SH-SY5Y (cell line): ENCODE data around the gene ZNF565.

Experiments used
- GATA2 ChIP-seq: IDR thresholded peaks from 2 replicates; pipeline ENCODE4 v1.6.1; 2011; ENCODE audit warnings: mild to moderate bottlenecking, low read depth, low read length
- GATA3 ChIP-seq: IDR thresholded peaks from 2 replicates; pipeline ENCODE4 v1.6.1; 2011; ENCODE audit warnings: low read depth, mild to moderate bottlenecking, low read length, moderate library complexity

ZNF565 gene

DNA sequence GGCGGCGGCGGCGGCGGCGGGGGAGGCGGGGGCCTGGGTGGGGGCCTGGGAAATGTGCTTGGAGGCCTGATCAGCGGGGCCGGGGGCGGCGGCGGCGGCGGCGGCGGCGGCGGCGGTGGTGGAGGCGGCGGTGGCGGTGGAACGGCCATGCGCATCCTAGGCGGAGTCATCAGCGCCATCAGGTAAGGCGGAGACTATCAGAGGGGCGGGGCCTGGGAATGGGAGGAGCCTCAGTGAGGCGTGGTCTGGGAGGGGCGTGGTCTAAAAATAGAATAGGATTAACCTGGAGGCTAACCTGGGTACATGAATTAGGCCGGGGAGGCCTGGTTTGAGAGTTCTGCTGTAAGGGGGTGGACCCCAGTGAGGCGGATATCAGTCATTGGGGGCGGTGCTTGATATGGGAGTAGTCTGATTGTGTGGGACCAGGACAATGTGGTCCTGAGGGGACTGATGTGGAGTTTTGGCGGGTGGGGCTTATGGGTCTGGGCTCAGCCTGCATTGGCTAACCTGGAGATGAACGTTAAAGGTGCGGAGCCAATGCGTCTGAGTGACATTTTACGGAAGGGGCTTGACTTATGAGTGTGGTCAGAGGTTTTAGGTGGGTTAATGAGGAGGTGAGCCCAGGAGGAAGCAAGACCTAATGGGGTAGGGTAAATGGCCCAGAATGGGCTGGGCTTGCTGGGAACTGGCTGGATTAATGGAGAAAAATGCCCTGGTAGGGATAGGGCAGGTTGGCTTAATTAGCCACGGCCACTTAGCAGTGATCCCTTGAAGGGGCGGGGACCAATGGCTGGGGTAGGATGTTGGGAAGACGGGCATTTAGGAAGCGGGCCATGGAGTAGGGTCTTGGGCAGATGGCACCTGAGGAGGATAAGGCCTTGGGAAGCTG is 73.2 kb downstream of the ZNF565 start:
- TF ChIP-seq GATA2 (no peak), GATA3 (no peak)

DNA sequence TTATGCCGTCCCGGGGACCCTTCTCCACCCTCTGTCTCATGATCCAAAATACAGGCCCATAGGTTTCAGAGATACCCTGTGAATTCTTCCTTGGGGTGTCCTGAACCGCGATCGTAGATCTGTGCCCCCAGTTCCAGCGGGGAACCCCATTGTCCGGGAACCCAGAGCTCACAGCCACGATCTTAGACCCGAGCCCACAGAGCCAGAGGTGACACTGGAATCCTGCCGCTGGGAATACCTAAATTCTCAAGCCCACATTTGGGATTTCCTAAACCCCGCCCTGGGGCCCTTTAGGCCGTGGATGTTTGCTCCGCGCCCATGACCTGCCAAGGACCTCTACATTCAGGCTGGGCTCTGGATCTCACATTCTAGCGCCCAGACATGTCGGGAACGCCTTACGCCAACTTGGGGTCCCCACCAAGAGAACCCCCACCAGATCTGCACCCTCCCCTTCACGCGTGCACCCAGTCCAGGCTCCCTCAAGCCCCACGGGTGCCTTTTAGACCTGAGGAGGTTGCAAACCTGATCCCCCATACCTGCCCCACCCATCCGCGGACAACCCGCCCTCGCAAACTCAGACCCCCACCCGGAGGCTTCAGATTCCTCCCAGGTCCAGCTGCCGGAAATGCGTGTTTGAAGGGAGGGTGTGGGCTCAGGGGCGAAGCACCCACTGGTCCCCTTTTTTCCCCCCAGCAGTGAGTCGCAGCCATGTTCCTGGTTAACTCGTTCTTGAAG is 74.0 kb downstream of the ZNF565 start:
- TF ChIP-seq GATA3 (no peak), GATA2 (no peak)

DNA sequence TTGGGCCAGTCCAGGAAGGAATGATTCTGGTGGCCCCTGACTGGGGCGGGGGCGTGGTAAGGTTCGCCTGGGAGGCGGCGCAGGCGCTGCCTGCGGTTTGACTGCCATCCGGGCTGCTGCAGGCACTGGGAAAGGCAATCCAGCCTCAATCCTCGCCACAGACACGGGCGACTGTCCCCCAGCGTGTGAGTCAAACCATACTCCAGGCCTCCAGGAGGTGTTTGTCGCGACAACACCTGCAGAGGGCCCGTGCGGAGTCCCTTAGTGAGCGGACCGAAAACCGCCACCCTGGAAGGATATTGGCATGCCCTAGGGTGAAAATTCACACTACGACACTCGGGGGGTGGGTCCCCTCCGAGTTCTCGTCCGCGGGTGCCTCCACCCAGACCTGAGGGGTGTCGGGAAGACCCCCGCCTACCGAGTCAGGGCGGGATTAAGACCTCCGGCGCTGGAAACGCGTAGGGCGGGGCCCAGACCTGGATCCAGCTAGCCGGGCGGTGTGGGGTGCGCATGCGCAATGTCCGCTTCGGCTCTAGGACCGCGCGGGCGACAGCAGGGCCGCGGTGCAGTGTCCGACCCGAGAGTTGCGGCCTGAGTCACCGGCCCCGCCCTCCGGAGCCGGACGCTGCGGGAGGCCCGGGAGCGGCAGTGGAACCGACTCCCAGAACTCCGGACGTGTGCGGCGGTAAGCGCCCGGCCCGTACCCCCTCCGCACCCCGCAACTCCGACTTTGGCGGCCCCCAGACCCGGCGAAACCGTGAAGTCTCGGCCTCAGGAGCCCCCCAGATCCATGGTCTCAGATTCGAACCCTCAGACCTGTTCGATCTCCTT is 74.8 kb downstream of the ZNF565 start, which contains the start of gene CAPNS1:
Gene CAPNS1 (plus strand): TSS at position 594 of the 831 bp plus-strand sequence. CDS start 946 bp downstream, outside the sequence.
- TF ChIP-seq GATA2 (no peak; the same call in 1 of the 2 replicates), GATA3 (no peak)

DNA sequence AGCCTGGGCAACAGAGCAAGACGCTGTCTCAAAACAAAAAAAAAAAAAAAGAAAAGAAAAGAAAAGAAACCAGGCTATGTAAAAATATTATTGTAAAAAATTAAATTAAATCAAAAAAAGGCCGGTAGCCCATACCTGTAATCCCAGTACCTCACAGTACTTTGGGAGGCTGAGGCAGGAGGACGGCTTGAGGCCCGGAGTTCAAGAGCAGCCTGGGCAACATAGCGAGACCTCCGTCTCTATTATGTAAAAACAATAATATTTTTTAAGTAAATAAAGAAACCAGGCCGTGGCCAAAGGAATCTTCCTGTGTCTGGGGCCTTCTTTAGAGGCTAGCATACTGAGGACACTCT is 75.4 kb downstream of the ZNF565 start:
- no peak for TF ChIP-seq GATA2
- TF ChIP-seq GATA3 = no peak

DNA sequence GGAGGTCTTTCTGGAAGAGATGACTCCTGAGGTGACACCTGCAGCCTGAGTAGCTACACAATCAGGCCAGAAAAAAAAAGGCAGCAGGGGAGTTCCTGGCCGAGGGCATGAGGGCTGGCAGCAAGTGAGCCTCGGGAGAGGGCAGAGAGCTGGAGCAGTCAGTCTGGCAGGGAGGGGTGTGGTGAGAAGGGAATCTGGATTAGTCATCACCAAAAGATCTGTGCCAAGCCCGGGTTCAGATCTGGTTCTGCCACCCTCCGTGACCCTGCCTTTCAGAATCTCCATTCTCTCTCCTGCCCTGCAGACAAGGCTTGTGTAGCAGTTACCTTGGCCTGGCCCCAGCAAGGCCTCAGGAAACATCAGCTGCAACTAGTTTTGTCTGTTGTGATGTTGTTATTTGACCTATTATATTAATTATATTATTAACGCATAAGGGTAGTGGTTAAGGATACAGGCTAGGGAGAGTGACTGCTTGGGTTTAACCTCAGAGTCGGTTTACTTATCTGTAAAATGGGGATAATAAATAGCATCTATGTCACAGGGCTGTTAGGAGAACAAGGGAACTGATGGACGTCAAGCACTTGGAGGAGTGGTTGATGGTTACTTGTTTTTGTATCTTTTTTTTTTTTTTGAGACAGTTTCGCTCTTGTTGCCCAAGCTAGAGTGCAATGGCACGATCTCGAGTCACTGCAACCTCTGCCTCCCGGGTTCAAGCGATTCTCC is 77.3 kb downstream of the ZNF565 start:
- TF ChIP-seq GATA3 (no peak), GATA2 (no peak)
